Liver (tissue), 9 donors: ENCODE measurements around the gene EIF3L. TPM values are rescaled to one million over a fixed set of nuclear protein-coding genes. Genes with fewer than 3 reads are reported as not detected.

Experiments used
- DNase-seq: peaks from one replicate; pipeline ENCODE4 v3.0.0-alpha.2; 2017; ENCODE audit warnings: low spot score
- H3K27ac ChIP-seq, 2 donors: one replicate each; pipeline ENCODE4 v1.7.0; 2013; ENCODE audit warnings: inconsistent platforms in 2 of 2, low read length in 2 of 2, control low read depth in 1 of 2, low read depth in 1 of 2, mild to moderate bottlenecking in 1 of 2
- H3K27me3 ChIP-seq, 4 donors: one replicate each; pipeline versions ENCODE4 v1.6.1 to v1.7.0; 2013; ENCODE audit warnings: low read length in 3 of 4, inconsistent platforms in 1 of 4, mild to moderate bottlenecking in 1 of 4, moderate library complexity in 1 of 4; ENCODE audit not compliant: control insufficient read depth in 4 of 4, insufficient read depth in 4 of 4
- H3K36me3 ChIP-seq, 4 donors: one replicate each; pipeline versions ENCODE4 v1.6.1 to v1.7.0; 2013; ENCODE audit warnings: low read length in 3 of 4, mild to moderate bottlenecking in 3 of 4, low read depth in 1 of 4, moderate library complexity in 1 of 4; ENCODE audit not compliant: control insufficient read depth in 4 of 4, insufficient read depth in 3 of 4
- H3K4me1 ChIP-seq, 4 donors: one replicate each; pipeline versions ENCODE4 v1.6.1 to v1.7.0; 2013; ENCODE audit warnings: low read length in 3 of 4, mild to moderate bottlenecking in 3 of 4, moderate library complexity in 1 of 4; ENCODE audit not compliant: control insufficient read depth in 4 of 4, insufficient read depth in 4 of 4
- H3K4me3 ChIP-seq, 3 donors: one replicate each; pipeline versions ENCODE4 v1.6.1 to v1.7.0; 2013; ENCODE audit warnings: low read length in 3 of 3, control low read depth in 1 of 3, low read depth in 1 of 3, mild to moderate bottlenecking in 1 of 3
- H3K9ac ChIP-seq, 2 donors: one replicate each; pipeline ENCODE4 v1.7.0; 2013; ENCODE audit warnings: low read length in 2 of 2, mild to moderate bottlenecking in 2 of 2, moderate library complexity in 2 of 2, control low read depth in 1 of 2, low read depth in 1 of 2
- H3K9me3 ChIP-seq, 4 donors: one replicate each; pipeline versions ENCODE4 v1.6.1 to v1.7.0; 2013; ENCODE audit warnings: low read length in 3 of 4; ENCODE audit not compliant: control insufficient read depth in 4 of 4
- CTCF ChIP-seq: fragments of 150-350 bp; IDR thresholded peaks from 2 replicates; pipeline ENCODE4 v1.5.1; 2017; ENCODE audit warnings: improper control_type of control experiment, low read depth, low read length; ENCODE audit not compliant: missing input control
- EGR1 ChIP-seq, 2 donors: IDR thresholded peaks; 2 replicates each; pipeline ENCODE4 v1.6.1; 2016 to 2018; ENCODE audit warnings: antibody characterized with exemption in 2 of 2, low read depth in 2 of 2
- FOXA1 ChIP-seq: IDR thresholded peaks from 2 replicates; pipeline ENCODE4 v1.6.1; 2016; ENCODE audit warnings: antibody characterized with exemption
- FOXA2 ChIP-seq: IDR thresholded peaks from 2 replicates; pipeline ENCODE4 v1.6.1; 2016; ENCODE audit warnings: antibody characterized with exemption
- GABPA ChIP-seq, 2 donors: IDR thresholded peaks in 1 of 2; conservative IDR thresholded peaks in 1 of 2; 2 replicates each; pipeline ENCODE4 v1.6.1; 2016; ENCODE audit warnings: antibody characterized with exemption in 2 of 2, mild to moderate bottlenecking in 1 of 2, moderate library complexity in 1 of 2
- HNF4A ChIP-seq, 2 donors: conservative IDR thresholded peaks; 2 replicates each; pipeline ENCODE4 v1.6.1; 2016; ENCODE audit warnings: antibody characterized with exemption in 2 of 2, mild to moderate bottlenecking in 2 of 2
- HNF4G ChIP-seq: IDR thresholded peaks from 2 replicates; pipeline ENCODE4 v1.6.1; 2016; ENCODE audit warnings: antibody characterized with exemption
- JUND ChIP-seq, 2 donors: IDR thresholded peaks; 2 replicates each; pipeline ENCODE4 v1.6.1; 2016; ENCODE audit warnings: antibody characterized with exemption in 2 of 2
- NR2F2 ChIP-seq: IDR thresholded peaks from 2 replicates; pipeline ENCODE4 v1.6.1; 2016; ENCODE audit warnings: antibody characterized with exemption
- RAD21 ChIP-seq, 2 donors: IDR thresholded peaks; 2 replicates each; pipeline ENCODE4 v1.6.1; 2016; ENCODE audit warnings: antibody characterized with exemption in 2 of 2, mild to moderate bottlenecking in 2 of 2
- RXRA ChIP-seq, 2 donors: IDR thresholded peaks; 2 replicates each; pipeline ENCODE4 v1.6.1; 2017 to 2018; ENCODE audit warnings: antibody characterized with exemption in 2 of 2, mild to moderate bottlenecking in 1 of 2
- SP1 ChIP-seq: IDR thresholded peaks from 2 replicates; pipeline ENCODE4 v1.6.1; 2018; ENCODE audit warnings: antibody characterized with exemption, mild to moderate bottlenecking
- TAF1 ChIP-seq: conservative IDR thresholded peaks from 2 replicates; pipeline ENCODE4 v1.6.1; 2016; ENCODE audit warnings: antibody characterized with exemption, mild to moderate bottlenecking
- YY1 ChIP-seq: IDR thresholded peaks from 2 replicates; pipeline ENCODE4 v1.6.1; 2016; ENCODE audit warnings: antibody characterized with exemption, mild to moderate bottlenecking
- ZBTB33 ChIP-seq: IDR thresholded peaks from 2 replicates; pipeline ENCODE4 v1.6.1; 2016; ENCODE audit warnings: antibody characterized with exemption
- WGBS: extraction: QIAGEN DNeasy Blood & Tissue Kit; methylation state at CpG from one replicate; pipeline ENCODE4 v1.1.7; 2013; 5-methylcytosine and 5-hydroxymethylcytosine counted together
- polyA plus RNA-seq, 2 donors: library from polyadenylated mRNA; stranded (reverse) in 1 of 2; unstranded in 1 of 2; fragments of 200-250 nt in 1 of 2; fragments of >200 nt in 1 of 2; fragmentation: Nextera tagmentation in 1 of 2; extraction: Ambion mirVana in 1 of 2; gene quantifications; one replicate each; pipeline versions ENCODE4 v1.2.1 to v1.2.3, GENCODE V29; 2013 to 2015
- total RNA-seq, 2 donors: library from RNA; depleted of rRNA; stranded (reverse); fragments of >200 nt; gene quantifications; one replicate each; pipeline ENCODE4 v1.2.3, GENCODE V29; 2014
- TF ChIP-seq, protein P1 (sequence below): IDR thresholded peaks from 2 replicates; pipeline ENCODE4 v1.6.1; 2016; ENCODE audit warnings: antibody characterized with exemption, mild to moderate bottlenecking
- TF ChIP-seq, protein P2 (sequence below): IDR thresholded peaks from 2 replicates; pipeline ENCODE4 v1.6.1; 2016; ENCODE audit warnings: antibody characterized with exemption
- donor health status: healthy.
- donor health status: healthy.
- donor health status: healthy.
- donor health status: healthy.
- donor health status: healthy.

The EIF3L gene
- total and polyA plus RNA-seq, 4 donors, result 103 to 217 (median 111) TPM

GRCh38 chr22:37842015-37842793, 7.0 kb upstream of the EIF3L start:
- no peak for TF ChIP-seq JUND (IDR thresholded peaks at IDR 0.05)
- no peak for TF ChIP-seq NR2F2
- TF ChIP-seq GABPA (IDR thresholded peaks at IDR 0.05 in 1 of 2, conservative IDR thresholded peaks at IDR 0.05 in 1 of 2), result no peak
- no peak for TF ChIP-seq SP1
- TF ChIP-seq HNF4A (conservative IDR thresholded peaks at IDR 0.05), result no peak
- no peak for TF ChIP-seq FOXA2
- TF ChIP-seq CTCF, result no peak
- no peak for TF ChIP-seq RXRA (IDR thresholded peaks at IDR 0.05)
- no peak for TF ChIP-seq HNF4G
- TF ChIP-seq, protein P1, sequence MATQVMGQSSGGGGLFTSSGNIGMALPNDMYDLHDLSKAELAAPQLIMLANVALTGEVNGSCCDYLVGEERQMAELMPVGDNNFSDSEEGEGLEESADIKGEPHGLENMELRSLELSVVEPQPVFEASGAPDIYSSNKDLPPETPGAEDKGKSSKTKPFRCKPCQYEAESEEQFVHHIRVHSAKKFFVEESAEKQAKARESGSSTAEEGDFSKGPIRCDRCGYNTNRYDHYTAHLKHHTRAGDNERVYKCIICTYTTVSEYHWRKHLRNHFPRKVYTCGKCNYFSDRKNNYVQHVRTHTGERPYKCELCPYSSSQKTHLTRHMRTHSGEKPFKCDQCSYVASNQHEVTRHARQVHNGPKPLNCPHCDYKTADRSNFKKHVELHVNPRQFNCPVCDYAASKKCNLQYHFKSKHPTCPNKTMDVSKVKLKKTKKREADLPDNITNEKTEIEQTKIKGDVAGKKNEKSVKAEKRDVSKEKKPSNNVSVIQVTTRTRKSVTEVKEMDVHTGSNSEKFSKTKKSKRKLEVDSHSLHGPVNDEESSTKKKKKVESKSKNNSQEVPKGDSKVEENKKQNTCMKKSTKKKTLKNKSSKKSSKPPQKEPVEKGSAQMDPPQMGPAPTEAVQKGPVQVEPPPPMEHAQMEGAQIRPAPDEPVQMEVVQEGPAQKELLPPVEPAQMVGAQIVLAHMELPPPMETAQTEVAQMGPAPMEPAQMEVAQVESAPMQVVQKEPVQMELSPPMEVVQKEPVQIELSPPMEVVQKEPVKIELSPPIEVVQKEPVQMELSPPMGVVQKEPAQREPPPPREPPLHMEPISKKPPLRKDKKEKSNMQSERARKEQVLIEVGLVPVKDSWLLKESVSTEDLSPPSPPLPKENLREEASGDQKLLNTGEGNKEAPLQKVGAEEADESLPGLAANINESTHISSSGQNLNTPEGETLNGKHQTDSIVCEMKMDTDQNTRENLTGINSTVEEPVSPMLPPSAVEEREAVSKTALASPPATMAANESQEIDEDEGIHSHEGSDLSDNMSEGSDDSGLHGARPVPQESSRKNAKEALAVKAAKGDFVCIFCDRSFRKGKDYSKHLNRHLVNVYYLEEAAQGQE, result no peak
- no peak for TF ChIP-seq YY1
- TF ChIP-seq FOXA1, result no peak
- TF ChIP-seq TAF1, result no peak
- no peak for TF ChIP-seq EGR1 (IDR thresholded peaks at IDR 0.05; ENCODE audit: low read depth in 2 of 2)
- no peak for TF ChIP-seq ZBTB33
- TF ChIP-seq, protein P2, sequence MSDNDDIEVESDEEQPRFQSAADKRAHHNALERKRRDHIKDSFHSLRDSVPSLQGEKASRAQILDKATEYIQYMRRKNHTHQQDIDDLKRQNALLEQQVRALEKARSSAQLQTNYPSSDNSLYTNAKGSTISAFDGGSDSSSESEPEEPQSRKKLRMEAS, result no peak
- no peak for TF ChIP-seq RAD21 (IDR thresholded peaks at IDR 0.05)
- no peaks in the 10 kb centered on the region for H3K27me3 ChIP-seq
- H3K36me3 ChIP-seq, result peaks cover 5 to 15% (median 12%) of the 10 kb centered on the region in 4 donors
- WGBS, result 84% methylated on average over 10 of the region's 10 CpGs
- H3K9ac ChIP-seq, result no peak overlapping the region
- H3K9me3 ChIP-seq, result no peaks in the 10 kb centered on the region
- no peak overlapping the region for H3K27ac ChIP-seq
- no peak for DNase-seq
- no peak overlapping the region for H3K4me3 ChIP-seq
- H3K4me1 ChIP-seq, result peaks cover 3 to 15% (median 9%) of the 10 kb centered on the region in 4 donors
